Cerebellar nuclear complex (tissue), 1 donor: ENCODE measurements around the gene SCNN1A.
"Not testable (repeated sequence)": the region's sequence is repeated elsewhere in the genome, so short reads cannot be mapped to it uniquely, and the experiment has no call there.

ENCODE experiments used
- DNase-seq, 2 experiments: peaks; one replicate each; lab custom pipeline; 2025; lab: John Stamatoyannopoulos, UW

SCNN1A gene

DNA sequence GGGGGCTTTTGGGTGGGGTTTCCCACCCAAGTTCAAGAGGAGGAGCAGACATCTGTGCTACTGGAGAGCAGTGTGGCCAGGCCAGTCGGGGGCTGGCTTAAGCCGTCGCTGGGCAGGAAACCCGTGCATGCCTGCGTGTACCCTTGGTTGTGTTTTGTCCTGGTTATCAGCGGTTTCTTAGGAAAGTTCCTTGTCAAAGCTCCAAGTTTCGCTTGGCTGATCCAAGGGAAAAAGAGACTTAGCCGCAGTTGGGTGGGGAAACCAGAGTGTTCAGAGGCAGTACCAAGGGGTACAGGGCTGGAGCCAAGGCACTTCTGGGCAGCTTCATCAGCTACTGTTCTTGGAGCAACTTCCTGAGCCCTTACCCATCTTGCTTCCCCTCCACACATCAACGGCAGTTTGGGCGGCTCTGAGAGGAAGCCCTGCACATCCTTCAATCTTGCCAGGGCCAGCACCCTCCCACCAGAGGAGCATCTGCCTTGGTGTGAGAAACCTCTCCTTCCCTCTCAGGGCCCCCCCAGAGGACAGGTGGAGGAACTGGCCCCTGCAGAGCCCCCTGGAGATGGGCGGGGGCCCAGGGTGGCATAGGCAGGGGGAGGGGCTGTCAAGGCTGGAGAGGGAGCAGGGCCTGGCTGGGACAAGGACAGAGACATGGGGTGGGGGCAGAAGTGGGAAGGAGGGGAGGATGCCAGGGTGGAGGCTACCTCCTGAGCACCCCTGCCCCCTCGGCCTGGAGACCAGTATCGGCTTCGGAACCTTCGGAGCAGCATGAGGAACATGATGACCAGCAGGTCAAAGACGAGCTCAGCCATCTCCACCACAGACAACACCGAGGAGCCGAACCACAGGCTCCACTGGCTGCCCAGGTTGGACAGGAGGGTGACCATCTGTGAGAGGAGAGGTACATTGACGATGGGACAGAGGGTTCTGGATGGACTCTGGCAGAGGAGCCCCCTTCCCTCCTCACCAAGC is 27.7 kb downstream of the SCNN1A start:
- no peak for DNase-seq

- DNase-seq, result no peak
Measured at GRCh38 chr12:6346942-6347341, 28.4 kb downstream of the SCNN1A start.

GRCh38 chr12:6346235-6346832 is 29.0 kb downstream of the SCNN1A start:
- DNase-seq, result no peak

GRCh38 chr12:6345319-6346091 is 29.9 kb downstream of the SCNN1A start:
- DNase-seq, result no peak

GRCh38 chr12:6344101-6344660 is 31.2 kb downstream of the SCNN1A start:
- not testable (repeated sequence) for DNase-seq

GRCh38 chr12:6343518-6343917 is 31.8 kb downstream of the SCNN1A start:
- no peak for DNase-seq

GRCh38 chr12:6342140-6342889 is 33.0 kb downstream of the SCNN1A start:
- DNase-seq, result no peak

DNA sequence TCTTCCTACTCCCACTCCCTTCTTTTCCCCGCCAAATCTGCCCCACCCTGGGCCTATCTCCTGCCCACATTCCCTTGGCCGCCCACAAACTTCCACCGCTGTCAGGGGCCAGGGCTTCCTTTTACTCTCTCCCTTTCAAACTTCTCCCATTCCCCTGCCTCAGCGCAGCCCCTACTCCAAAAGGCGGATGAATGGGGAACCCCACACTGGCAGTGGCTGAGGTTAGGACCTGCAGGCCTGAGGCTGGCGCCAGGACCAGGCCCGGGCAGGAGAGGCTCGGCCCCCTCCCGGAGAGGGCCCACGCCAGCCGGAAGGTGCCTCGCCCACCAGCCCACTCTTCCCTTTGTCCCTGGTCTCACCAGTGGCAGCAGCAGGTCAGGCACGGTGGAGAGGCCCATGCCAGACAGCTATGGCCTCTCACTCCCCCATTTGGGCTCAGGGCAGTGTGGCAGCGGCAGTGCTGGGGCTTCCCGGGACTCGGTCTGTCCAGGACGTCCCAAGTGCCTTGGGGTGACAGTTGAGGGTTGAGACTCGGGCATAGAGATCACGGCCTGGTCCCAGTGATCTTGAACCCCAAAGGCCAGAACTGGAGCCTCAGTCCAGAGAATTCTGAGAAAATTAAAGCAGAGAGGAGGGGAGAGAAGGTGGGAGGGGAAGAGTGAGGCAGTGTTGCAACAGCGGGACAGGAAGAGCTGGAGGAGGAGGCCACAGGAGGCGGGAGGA is 33.8 kb downstream of the SCNN1A start, which contains the start of gene TNFRSF1A:
Gene TNFRSF1A (minus strand): TSS at position 660 of the 723 bp plus-strand sequence. CDS start 262 bp downstream, at position 398.
- DNase-seq, result no peak

GRCh38 chr12:6340745-6341416 is 34.5 kb downstream of the SCNN1A start:
- DNase-seq, result no peak

- no peak for DNase-seq
Measured at GRCh38 chr12:6340032-6340638, 35.2 kb downstream of the SCNN1A start.

GRCh38 chr12:6338955-6339354 is 36.4 kb downstream of the SCNN1A start:
- DNase-seq, result no peak

DNA sequence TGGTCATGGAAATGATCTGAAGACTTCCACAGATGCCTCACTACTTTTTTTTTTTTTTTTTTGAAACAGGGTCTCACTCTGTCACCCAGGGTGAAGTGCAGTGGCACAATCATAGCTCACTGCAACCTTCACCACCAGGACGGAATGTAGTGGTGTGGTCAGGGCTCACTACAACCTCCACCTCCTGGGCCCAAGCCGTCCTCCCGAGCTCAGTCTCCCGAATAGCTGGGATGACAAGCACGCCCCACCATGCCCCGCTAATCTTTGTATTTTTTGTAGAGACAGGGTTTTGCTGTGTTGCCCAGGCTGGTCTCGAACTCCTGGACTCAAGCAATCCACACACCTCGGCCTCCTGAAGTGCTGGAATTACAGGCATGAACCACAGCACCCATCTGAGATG is 36.8 kb downstream of the SCNN1A start:
- not testable (repeated sequence) for DNase-seq

DNA sequence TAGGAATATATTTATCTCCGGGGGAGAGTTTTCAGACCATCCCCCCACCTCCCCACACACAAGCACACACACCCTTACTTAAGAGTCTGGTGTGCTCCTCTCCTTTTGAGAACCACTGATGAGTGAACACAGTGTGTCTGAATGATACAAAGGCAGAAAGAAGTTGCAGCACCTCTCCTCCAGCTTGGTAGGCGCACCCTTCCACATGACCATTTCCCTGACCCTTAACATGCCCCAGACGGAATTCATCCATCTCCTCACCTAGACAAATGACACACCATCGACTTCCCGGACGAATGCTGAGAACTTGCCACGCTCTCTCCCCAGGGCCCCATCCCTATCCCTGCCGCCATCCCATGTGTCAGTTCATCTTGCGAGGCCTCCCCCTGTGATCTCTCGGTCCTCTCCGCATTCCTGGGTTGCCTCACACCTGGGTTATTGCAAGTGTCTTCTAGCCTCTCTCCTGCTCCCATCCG is 37.4 kb downstream of the SCNN1A start:
- DNase-seq, result no peak

DNA sequence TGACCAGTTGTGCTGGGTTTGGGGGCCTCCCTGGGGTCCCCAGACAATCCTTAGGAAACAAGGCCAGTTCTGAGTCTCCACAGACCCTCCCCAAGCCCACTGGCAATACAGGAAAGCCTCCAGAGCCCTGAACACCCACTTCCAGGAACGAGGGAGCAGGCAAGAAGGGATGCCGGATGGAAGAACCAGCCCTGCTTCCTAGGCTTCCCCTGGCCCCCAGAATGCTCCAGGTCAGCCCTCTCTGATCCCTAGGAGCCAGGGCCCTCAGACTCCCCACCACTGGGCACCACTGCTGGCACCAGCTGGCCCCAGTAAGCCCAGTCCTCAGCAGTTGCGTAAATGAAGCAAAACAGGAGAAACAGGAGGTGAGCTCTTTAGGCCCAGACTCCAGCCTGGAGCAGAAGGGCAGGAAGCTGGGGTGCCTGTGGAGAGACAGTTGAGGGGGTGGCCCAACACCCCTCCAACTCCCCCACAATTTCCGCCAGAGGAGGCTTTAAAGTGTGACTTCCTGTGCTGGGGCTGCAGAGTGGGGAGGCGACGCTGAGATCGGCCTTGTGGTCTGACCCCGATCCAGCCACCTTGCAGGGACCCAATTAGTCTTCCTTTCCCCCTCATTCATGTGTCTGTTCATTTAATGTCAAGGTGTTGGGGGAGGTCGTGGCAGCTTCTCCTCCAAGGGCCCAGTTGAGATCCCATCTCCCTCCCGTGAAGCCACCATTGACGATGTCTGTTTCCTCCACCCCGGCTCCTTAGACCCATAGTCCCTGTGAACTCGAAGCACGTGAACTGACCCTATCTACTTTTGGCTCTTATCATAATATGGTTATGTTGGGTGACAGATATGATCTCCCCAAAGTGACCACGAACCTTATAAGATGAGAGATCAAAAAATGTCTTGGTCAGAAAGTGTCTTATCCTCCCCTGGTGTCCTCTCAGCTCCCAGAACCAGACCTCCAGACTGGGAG is 38.2 kb downstream of the SCNN1A start:
- no peak for DNase-seq

DNA sequence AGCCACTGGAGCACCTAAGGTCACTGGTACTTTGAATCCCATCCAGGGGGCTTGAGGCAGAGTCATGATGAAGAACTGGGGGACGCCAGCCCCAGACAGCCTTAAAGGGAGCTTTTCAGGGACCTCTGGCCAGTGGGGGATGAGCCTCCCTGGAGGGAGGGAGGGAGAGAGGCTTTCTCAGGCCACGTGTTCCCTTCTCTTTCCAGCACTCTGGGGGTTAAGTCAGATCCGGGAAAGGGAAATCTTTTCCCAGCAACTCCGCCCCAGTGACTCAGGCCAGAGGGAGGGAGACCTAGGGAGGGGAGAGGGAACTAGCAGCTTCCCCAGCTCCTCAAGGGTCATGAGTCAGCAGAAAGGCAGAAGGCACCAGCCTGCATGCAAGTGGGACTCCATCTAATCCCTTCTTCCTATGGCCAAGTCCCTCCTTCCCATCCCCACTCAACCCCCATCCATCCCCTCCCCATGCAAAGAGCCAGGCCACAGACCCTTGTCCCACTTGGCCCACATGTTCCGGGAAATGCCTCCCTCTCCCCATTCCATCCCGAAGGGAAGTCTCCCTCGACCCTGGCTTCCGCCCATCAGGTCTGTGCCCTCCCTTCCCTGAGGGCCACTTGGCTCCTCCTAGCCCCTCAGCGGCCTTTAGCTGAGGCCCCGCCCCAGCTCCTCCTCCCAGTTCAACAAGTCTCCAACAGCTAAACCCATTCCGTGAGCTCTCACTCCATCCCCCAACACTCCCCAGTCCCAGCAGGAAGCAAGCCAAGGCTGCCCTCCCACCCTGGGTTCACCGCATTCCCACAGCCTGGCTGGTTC is 39.1 kb downstream of the SCNN1A start:
- no peak for DNase-seq

DNA sequence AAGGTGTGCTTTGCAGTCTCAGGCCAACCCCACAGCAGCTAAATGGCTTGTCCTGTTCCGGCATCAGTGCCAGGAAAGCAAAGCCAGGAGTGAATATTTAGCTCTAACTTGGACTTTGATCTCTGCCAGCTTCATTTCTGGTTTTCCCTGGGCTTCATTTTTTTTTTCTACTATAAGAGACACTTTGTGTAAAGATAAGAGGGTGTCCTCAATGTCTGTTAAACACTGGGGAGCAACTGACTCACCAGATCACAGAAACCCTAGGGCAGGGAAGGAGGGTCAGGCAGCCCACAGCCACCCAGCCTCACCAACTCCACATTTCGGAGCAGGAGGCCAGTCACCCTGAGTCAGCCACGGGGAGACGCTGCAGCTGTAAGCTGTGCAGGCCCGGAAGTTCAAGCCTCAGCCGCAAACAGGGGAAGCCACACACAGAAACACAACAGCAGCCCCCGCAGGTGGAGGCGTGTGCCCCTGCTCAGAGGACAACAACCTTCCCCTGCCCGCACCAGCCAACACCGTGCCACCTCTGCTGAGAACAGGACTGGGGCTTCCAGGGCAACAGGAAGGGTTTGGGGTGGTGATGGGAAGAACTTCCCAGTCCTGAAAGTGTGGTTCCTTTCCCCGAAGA is 39.8 kb downstream of the SCNN1A start:
- no peak for DNase-seq

GRCh38 chr12:6334940-6335450 is 40.4 kb downstream of the SCNN1A start:
- DNase-seq, result no peak
